Heart left ventricle (tissue), 13 donors: ENCODE results near the gene TMEM123.

Source experiments
- POLR2A ChIP-seq, 2 donors: fragments of 450-650 bp; IDR thresholded peaks; one replicate each; pipeline ENCODE4 v1.6.1; 2017; ENCODE audit warnings: antibody characterized with exemption in 2 of 2, mild to moderate bottlenecking in 2 of 2, moderate library complexity in 2 of 2
- TF ChIP-seq, protein P1 (sequence below), 12 donors: fragments of 200-600 bp; sonication (generic) in 4 of 12; IDR thresholded peaks; one replicate each; pipeline versions ENCODE4 v1.5.0 to v1.8.0; 2018 to 2022; ENCODE audit warnings: antibody characterized with exemption in 12 of 12, mild to moderate bottlenecking in 5 of 12
- donor health status: ischemic (EF 13 %, LVEDD 7.1; RV severe dilation, severe dysfunction).
- donor health status: DM: no; HTN: yes; CAD: no.
- donor health status: DM: no; HTN: no; CAD: no.
- donor health status: ischemic (EF 25% LVEDD 6.9; RV normal size, moderate dysfunction).
- donor health status: ischemic (EF 25% LVEDD 5.7; RV mildly dilated, moderate dysfunction).
- donor health status: ischemic (EF 35%, LVEDD 5.7; RV mildly dilated, moderate dysfunction).
- donor health status: nonischemic (EF 11% LVEDD 7.7; RV severe dilation, severe dysfunction).
- donor health status: DM: yes; HTN: yes; CAD: no.
- donor health status: PGD.
- donor health status: ischemic (EF 29% LVEDD 5.4; RV normal size, mild dysfunction).
- donor health status: nonischemic (EF 23%, LVEDD 6.1; RV moderate dilation, normal function).

- TF ChIP-seq, protein P1, sequence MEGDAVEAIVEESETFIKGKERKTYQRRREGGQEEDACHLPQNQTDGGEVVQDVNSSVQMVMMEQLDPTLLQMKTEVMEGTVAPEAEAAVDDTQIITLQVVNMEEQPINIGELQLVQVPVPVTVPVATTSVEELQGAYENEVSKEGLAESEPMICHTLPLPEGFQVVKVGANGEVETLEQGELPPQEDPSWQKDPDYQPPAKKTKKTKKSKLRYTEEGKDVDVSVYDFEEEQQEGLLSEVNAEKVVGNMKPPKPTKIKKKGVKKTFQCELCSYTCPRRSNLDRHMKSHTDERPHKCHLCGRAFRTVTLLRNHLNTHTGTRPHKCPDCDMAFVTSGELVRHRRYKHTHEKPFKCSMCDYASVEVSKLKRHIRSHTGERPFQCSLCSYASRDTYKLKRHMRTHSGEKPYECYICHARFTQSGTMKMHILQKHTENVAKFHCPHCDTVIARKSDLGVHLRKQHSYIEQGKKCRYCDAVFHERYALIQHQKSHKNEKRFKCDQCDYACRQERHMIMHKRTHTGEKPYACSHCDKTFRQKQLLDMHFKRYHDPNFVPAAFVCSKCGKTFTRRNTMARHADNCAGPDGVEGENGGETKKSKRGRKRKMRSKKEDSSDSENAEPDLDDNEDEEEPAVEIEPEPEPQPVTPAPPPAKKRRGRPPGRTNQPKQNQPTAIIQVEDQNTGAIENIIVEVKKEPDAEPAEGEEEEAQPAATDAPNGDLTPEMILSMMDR (IDR thresholded peaks at IDR 0.05): no peak
- no peak for TF ChIP-seq POLR2A (IDR thresholded peaks at IDR 0.05)
These were observed 34.0 kb upstream of the TMEM123 start for GRCh38 chr11:102486584-102486983.
